T-helper 9 cell (primary cell): Measurements from ENCODE around the gene CTNNA2.

Experiments used
- DNase-seq: peaks from one replicate; pipeline ENCODE4 v3.0.0-alpha.2; 2020

The CTNNA2 gene

DNA sequence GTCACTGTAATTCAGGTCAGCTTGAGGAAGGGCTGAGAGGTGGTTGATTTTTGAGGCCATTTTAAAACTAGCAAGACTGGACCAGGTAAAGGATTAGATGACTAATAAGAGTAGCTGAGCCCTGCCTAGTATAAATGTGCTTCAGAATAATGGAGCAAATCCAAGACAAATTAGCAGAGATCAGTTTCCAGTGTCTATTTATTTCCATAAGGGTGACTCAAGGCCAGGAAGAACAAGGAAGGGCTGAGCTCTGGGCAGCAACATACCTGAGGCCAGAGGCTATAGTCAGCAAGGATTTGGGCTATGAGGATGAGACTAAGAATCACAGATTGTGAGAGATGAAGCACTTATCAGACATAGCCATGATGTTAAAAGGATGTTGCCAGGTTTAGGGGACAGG lies 1130.7 kb downstream of the CTNNA2 start:
- DNase-seq = no peak

DNA sequence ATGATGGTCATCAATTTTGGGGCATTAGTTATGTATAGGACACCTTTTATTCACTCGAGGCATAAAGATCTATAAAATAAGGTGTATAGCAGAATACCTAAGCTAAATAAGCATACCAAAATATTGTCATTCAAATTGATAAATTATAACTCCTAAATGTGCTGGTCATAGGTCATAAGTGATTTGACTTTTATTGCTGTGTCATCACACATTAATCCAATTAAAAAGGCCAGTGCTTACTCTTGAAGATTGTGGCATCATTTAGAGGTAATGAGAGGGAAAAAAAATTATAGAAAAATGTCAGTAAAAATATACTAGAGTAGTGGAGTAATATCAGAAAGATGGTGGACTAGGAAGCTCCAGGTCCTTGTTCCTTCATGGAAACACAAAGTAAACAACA lies 1138.6 kb downstream of the CTNNA2 start:
- no peak for DNase-seq

DNA sequence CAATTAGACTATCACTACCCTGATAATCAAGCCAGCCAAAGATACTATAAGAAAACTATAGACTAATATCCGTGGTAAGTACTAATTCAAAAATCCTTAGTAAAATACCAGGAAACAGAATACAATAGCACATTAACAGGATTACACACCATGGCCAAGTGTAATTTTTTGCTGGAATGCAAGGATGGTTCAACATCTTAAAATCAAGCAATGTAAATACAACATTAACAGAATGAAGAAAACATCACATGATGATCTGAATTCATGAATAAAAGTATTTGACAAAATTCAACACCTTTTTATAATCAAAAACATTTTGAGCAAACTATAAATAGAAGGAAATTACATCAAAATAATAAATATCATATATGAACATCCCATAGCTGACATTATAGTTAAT lies 1142.4 kb downstream of the CTNNA2 start:
- DNase-seq = no peak

DNA sequence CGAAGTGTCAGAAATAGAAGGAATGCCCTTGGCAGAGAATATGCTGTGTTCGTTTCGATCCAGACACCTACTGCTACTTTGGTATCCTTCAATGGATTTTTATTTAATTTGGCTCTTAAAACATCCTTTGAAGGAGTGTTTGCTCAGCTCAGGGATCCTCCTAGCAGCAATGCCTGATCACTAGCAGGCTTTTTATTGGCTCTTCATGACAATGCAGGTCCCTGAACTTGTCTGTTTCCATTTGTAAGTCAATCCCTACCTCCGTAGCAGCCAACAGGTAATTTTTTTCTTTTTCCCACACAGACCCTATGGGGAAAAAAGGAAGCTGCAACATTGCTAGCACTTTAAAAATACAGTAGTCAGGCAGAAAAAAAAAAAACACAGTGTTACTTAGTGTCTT lies 1157.9 kb downstream of the CTNNA2 start:
- no peak for DNase-seq

DNA sequence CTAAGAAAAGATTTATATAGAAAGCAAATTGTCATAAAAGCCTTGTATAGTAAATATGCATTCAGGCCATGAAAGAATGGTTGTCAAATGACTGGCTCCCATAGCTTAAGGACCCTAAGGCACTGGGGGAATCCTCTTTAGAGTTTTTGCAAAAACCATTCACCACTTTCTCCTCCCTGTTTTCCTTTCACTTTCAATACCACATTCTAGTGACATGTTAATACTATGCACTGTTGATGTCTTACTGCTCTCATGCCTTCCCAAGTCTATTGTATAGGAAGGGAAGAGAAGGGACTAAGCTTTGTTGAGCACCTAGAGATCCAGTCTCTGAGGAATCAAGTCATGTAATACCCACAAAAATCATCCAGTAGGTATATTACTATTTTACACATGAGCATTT lies 1174.7 kb downstream of the CTNNA2 start:
- no peak for DNase-seq

DNA sequence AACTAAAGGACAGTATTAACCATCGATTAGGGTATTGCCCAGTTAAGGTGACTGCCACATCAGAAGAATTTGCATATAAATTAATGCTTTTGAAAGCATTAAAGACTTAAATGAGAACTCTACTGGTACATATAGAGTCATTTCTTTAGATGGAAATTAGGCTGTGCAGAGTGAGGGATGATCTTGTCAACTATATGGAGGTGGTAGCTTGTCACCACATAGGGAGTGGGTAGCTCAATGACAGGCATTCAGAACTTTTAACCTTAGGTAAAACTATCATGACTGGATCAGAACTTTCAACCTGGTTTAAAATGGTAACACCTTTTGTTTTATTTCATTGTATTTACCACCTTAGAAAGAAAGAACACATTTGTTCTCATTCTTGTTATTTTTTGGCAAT lies 1176.3 kb downstream of the CTNNA2 start:
- DNase-seq = no peak
